ENCODE measurements around the gene TRIM67.

DNA sequence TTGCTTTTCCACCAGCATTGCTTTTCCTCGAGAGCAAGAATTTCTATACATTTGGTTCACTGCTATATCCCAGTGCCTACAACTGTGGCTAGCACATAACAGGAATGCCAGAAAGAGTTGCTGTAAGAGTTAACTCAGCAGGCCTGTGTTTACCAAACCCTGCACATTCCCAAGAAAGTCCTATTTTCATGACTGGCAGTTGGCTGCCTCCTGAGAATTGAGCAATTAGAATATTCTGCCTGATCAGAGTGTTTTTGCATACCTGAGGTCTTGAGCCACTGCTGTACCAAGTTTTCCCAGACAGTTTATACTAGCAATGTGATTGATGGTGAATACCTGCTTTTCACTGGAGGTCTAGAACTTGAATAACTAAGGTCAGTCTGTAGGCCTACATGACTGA is 76.4 kb downstream of the TRIM67 start:
- TF ChIP-seq, protein P1, sequence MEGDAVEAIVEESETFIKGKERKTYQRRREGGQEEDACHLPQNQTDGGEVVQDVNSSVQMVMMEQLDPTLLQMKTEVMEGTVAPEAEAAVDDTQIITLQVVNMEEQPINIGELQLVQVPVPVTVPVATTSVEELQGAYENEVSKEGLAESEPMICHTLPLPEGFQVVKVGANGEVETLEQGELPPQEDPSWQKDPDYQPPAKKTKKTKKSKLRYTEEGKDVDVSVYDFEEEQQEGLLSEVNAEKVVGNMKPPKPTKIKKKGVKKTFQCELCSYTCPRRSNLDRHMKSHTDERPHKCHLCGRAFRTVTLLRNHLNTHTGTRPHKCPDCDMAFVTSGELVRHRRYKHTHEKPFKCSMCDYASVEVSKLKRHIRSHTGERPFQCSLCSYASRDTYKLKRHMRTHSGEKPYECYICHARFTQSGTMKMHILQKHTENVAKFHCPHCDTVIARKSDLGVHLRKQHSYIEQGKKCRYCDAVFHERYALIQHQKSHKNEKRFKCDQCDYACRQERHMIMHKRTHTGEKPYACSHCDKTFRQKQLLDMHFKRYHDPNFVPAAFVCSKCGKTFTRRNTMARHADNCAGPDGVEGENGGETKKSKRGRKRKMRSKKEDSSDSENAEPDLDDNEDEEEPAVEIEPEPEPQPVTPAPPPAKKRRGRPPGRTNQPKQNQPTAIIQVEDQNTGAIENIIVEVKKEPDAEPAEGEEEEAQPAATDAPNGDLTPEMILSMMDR (conservative IDR thresholded peaks at IDR 0.05), result no peak
- TF ChIP-seq EZH2 (IDR thresholded peaks at IDR 0.05; ENCODE audit: low read depth), result no peak
